Smooth muscle cell (in vitro differentiated cells): Measurements from ENCODE around the gene PSG11. TPM values are rescaled to one million over a fixed set of nuclear protein-coding genes. Genes with fewer than 3 reads are reported as not detected.
"Not testable (repeated sequence)": the region's sequence is repeated elsewhere in the genome, so short reads cannot be mapped to it uniquely, and the experiment has no call there.

ENCODE experiments used
- DNase-seq: peaks from one replicate; lab custom pipeline; 2025; ENCODE audit not compliant: unreplicated experiment; lab: John Stamatoyannopoulos, UW
- H2AFZ ChIP-seq: fragments of 200-600 bp; sonication (generic); 2 replicates; pipeline ENCODE4 v1.6.0; 2016; ENCODE audit warnings: antibody characterized with exemption, low read depth, mild to moderate bottlenecking
- H3F3A ChIP-seq: fragments of 200-600 bp; sonication (generic); 2 replicates; pipeline ENCODE4 v1.6.0; 2017; ENCODE audit warnings: antibody characterized with exemption, low read depth
- H3K27ac ChIP-seq: fragments of 200-600 bp; sonication (generic); 2 replicates; pipeline ENCODE4 v1.5.1; 2016; ENCODE audit warnings: low read depth, mild to moderate bottlenecking
- H3K27me3 ChIP-seq: fragments of 200-600 bp; sonication (generic); 2 replicates; pipeline ENCODE4 v1.6.1; 2016; ENCODE audit warnings: low read depth, mild to moderate bottlenecking
- H3K36me3 ChIP-seq: fragments of 200-600 bp; sonication (generic); 2 replicates; pipeline ENCODE4 v1.5.1; 2016; ENCODE audit warnings: low read depth
- H3K4me1 ChIP-seq: fragments of 200-600 bp; sonication (generic); 2 replicates; pipeline ENCODE4 v1.5.1; 2016; ENCODE audit warnings: low read depth
- H3K4me2 ChIP-seq: fragments of 200-600 bp; sonication (generic); 2 replicates; pipeline ENCODE4 v1.6.0; 2016; ENCODE audit warnings: mild to moderate bottlenecking
- H3K4me3 ChIP-seq: fragments of 200-600 bp; sonication (generic); 2 replicates; pipeline ENCODE4 v1.5.1; 2016; ENCODE audit warnings: mild to moderate bottlenecking
- H3K79me2 ChIP-seq: fragments of 200-600 bp; sonication (generic); 2 replicates; pipeline ENCODE4 v1.6.0; 2016; ENCODE audit warnings: low read depth, mild to moderate bottlenecking
- H3K9ac ChIP-seq: fragments of 200-600 bp; sonication (generic); 2 replicates; pipeline ENCODE4 v1.6.0; 2016; ENCODE audit warnings: low read depth
- H3K9me3 ChIP-seq: fragments of 200-600 bp; sonication (generic); replicated peaks from 2 replicates; pipeline ENCODE4 v1.5.1; 2016; ENCODE audit warnings: low read depth
- H4K20me1 ChIP-seq: fragments of 200-600 bp; sonication (generic); 2 replicates; pipeline ENCODE4 v1.6.0; 2016; ENCODE audit warnings: low read depth
- WGBS: methylation state at CpG from one replicate; pipeline ENCODE4 v1.1.7; 2016; ENCODE audit warnings: low lambda C conversion rate; 5-methylcytosine and 5-hydroxymethylcytosine counted together
- polyA plus RNA-seq: library from polyadenylated mRNA; unstranded; fragments of >200 nt; fragmentation: Nextera tagmentation; extraction: Ambion mirVana; gene quantifications from 2 replicates; pipeline ENCODE4 v1.2.1, GENCODE V29; 2016
- total RNA-seq: library from RNA; depleted of rRNA; stranded (reverse); fragments of >200 nt; gene quantifications from 2 replicates; pipeline ENCODE4 v1.2.3, GENCODE V29; 2014
- TF ChIP-seq, protein P1 (sequence below): fragments of 200-600 bp; sonication (generic); IDR thresholded peaks from 2 replicates; pipeline ENCODE4 v1.5.1; 2017; ENCODE audit warnings: borderline replicate concordance, mild to moderate bottlenecking, antibody characterized with exemption; ENCODE audit not compliant: insufficient read depth, poor library complexity, severe bottlenecking

PSG11 gene
- total and polyA plus RNA-seq, 2 experiments from 2014 or later: not detected

DNA sequence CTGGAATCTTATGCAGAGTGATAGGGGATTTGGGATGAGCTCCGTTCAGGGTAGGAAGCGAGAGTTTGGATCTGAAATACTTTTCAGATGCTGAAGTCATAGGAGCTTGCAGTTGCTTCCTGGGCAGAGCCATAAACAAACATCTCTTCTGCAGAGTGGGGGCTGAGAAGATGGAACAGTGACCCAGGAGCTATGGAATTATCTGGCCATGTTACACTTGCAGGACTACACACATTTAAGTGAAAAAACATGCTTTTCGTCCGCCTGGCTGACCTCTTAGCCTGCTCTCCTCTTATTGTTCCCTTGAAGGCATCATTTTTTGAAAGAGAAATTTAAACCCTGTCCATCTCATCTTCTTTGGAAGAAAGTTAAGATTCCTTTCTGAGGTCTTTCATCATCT lies 40.7 kb downstream of the PSG11 start:
- no peak overlapping the region for H3K27ac ChIP-seq
- no peak for DNase-seq
- no peaks in the 10 kb centered on the region for H3K9me3 ChIP-seq
- WGBS: 44% methylated on average over 4 of the region's 4 CpGs
- H3K79me2 ChIP-seq: no peaks in the 10 kb centered on the region
- H3K4me2 ChIP-seq: no peak overlapping the region
- H3K4me3 ChIP-seq: no peak overlapping the region
- H3K27me3 ChIP-seq: no peaks in the 10 kb centered on the region
- no peaks in the 10 kb centered on the region for H4K20me1 ChIP-seq
- H3K36me3 ChIP-seq: no peaks in the 10 kb centered on the region
- H3F3A ChIP-seq: no peaks in the 10 kb centered on the region
- H3K4me1 ChIP-seq: no peaks in the 10 kb centered on the region
- H3K9ac ChIP-seq: no peak overlapping the region
- TF ChIP-seq, protein P1, sequence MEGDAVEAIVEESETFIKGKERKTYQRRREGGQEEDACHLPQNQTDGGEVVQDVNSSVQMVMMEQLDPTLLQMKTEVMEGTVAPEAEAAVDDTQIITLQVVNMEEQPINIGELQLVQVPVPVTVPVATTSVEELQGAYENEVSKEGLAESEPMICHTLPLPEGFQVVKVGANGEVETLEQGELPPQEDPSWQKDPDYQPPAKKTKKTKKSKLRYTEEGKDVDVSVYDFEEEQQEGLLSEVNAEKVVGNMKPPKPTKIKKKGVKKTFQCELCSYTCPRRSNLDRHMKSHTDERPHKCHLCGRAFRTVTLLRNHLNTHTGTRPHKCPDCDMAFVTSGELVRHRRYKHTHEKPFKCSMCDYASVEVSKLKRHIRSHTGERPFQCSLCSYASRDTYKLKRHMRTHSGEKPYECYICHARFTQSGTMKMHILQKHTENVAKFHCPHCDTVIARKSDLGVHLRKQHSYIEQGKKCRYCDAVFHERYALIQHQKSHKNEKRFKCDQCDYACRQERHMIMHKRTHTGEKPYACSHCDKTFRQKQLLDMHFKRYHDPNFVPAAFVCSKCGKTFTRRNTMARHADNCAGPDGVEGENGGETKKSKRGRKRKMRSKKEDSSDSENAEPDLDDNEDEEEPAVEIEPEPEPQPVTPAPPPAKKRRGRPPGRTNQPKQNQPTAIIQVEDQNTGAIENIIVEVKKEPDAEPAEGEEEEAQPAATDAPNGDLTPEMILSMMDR: no peak
- H2AFZ ChIP-seq: no peak overlapping the region

DNA sequence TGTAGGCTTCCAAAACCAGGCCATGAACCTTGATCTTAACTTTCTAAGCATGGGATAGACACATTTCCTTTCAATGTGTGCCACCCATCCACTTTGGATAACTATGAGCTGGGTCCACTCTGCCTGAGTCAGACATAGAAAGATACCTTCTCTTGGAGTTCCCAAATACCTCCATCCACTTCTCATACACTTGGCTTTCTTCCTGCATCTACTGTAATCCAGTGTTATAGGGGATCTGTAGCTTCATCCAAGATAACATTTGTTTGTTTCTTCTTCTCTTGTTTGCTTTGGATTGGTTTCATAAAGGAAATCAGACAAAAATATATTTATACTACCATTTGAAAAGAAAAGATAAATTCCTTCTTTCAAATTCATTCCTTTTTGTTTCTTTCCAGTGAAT lies 44.2 kb downstream of the PSG11 start:
- H3K9me3 ChIP-seq, H3K36me3 ChIP-seq, H3F3A ChIP-seq, H3K27ac ChIP-seq, H3K4me3 ChIP-seq, H3K9ac ChIP-seq, DNase-seq, H2AFZ ChIP-seq, H3K27me3 ChIP-seq, H3K4me2 ChIP-seq, H3K4me1 ChIP-seq, H3K79me2 ChIP-seq, H4K20me1 ChIP-seq: not testable (repeated sequence)

DNA sequence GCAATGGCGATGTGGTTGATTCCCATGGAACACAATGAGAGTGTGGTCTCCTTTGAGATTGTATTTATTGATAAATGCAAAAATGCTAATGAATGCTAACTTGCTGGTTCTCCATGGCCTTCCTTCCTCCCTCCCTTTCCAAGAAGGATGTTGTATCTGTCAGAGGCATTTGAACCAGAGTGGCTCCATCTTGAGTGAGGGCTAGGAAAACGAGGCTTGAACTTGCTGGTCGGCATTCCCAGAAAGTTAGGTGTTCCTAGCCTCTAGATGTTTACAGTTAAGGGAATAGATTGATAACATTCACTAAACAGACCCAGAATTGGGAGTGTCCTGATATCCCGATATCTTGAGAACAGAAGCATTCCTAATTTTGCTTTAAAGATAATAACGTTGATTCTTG lies 54.8 kb downstream of the PSG11 start:
- not testable (repeated sequence) for H3K79me2 ChIP-seq, H3K36me3 ChIP-seq, H3K9me3 ChIP-seq, H3K9ac ChIP-seq, H2AFZ ChIP-seq, H3K27ac ChIP-seq, DNase-seq, H4K20me1 ChIP-seq, H3K4me3 ChIP-seq, H3K4me1 ChIP-seq, H3K27me3 ChIP-seq, H3F3A ChIP-seq, H3K4me2 ChIP-seq
- 82% methylated on average over 5 of the region's 5 CpGs for WGBS

DNA sequence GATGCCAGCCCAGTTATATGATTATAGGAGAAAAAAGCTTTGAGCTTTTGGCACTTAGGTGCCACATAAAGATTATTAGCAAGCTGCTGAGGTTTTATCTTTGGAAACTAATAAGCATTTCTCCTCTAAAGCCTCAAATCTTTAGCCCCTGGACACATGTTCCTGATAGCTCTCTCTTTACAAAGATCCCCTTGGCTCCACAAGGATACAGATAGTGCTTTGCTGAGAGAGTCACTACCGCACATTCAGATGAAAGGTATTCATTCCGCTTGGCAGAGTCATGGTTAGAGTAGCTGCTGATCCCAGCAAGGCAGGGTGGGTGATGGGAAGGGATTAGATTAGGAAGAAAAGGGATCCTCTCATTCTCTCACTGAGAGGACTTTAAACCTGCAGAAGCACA lies 61.1 kb downstream of the PSG11 start:
- Histone ChIP-seq H3K9me3 (no peaks in the 10 kb centered on the region), H3K27me3 (no peaks in the 10 kb centered on the region), H3K36me3 (no peaks in the 10 kb centered on the region), H3K4me2 (no peak overlapping the region), H3F3A (no peaks in the 10 kb centered on the region), H3K79me2 (no peaks in the 10 kb centered on the region), H3K4me3 (no peak overlapping the region), H3K27ac (no peak overlapping the region), H3K4me1 (no peaks in the 10 kb centered on the region), H3K9ac (no peak overlapping the region), H4K20me1 (no peaks in the 10 kb centered on the region), H2AFZ (no peak overlapping the region)
- no peak for DNase-seq
- TF ChIP-seq, protein P1: no peak
- 86% methylated on average over 2 of the region's 2 CpGs for WGBS

DNA sequence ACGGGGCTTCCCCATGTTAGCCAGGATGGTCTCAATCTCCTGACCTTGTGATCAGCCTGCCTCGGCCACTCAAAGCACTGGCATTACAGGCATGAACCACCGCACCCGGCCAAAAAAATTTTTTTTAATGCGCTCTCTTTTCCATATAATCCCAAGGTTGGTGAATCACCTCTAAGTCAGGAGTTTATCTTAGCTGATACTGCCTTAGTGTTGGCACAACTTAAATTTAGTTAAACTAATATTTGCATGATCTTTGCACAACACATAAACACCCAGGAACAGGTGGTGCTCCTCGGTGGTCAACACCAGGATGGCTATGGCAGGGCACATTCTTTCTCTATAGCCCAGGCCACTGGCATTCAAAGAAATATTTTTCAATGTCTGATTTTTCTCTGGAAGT lies 65.2 kb downstream of the PSG11 start:
- no peak overlapping the region for H3K4me2 ChIP-seq
- no peak overlapping the region for H3K4me3 ChIP-seq
- H3K36me3 ChIP-seq: no peaks in the 10 kb centered on the region
- DNase-seq: no peak
- H3K9me3 ChIP-seq: no peaks in the 10 kb centered on the region
- H3F3A ChIP-seq: no peaks in the 10 kb centered on the region
- H3K4me1 ChIP-seq: no peaks in the 10 kb centered on the region
- no peaks in the 10 kb centered on the region for H3K27me3 ChIP-seq
- H3K79me2 ChIP-seq: no peaks in the 10 kb centered on the region
- no peak overlapping the region for H3K27ac ChIP-seq
- no peaks in the 10 kb centered on the region for H4K20me1 ChIP-seq
- TF ChIP-seq, protein P1: no peak
- H3K9ac ChIP-seq: no peak overlapping the region
- WGBS: 80% methylated on average over 6 of the region's 6 CpGs
- H2AFZ ChIP-seq: no peak overlapping the region

Other genes starting within 250 kb of the PSG11 start
- not detected in 2 replicates for gene PSG1, start 146.8 kb downstream of the PSG11 start, total RNA-seq
- gene PSG1, start 146.8 kb downstream of the PSG11 start, polyA plus RNA-seq: not detected in 2 replicates
- not detected in 2 replicates for gene PSG6, start 108.6 kb downstream of the PSG11 start, total RNA-seq
- not detected in 2 replicates for gene PSG6, start 108.6 kb downstream of the PSG11 start, polyA plus RNA-seq
- gene PSG7, start 89.3 kb downstream of the PSG11 start, total RNA-seq: not detected in 2 replicates
- gene PSG7, start 89.3 kb downstream of the PSG11 start, polyA plus RNA-seq: not detected in 2 replicates
- gene PSG2, start 56.2 kb upstream of the PSG11 start, total RNA-seq: not detected in 2 replicates
- not detected in 2 replicates for gene PSG2, start 56.2 kb upstream of the PSG11 start, polyA plus RNA-seq
- not detected in 2 replicates for gene PSG5, start 160.1 kb upstream of the PSG11 start, total RNA-seq
- gene PSG5, start 160.1 kb upstream of the PSG11 start, polyA plus RNA-seq: not detected in 2 replicates
- gene PSG4, start 179.2 kb upstream of the PSG11 start, total RNA-seq: not detected in 2 replicates
- not detected in 2 replicates for gene PSG4, start 179.2 kb upstream of the PSG11 start, polyA plus RNA-seq
- gene PSG9, start 243.1 kb upstream of the PSG11 start, total RNA-seq: not detected in 2 replicates
- gene PSG9, start 243.1 kb upstream of the PSG11 start, polyA plus RNA-seq: not detected in 2 replicates